K562 (cell line): Measurements from ENCODE around the gene CLK4. TPM values are rescaled to one million over a fixed set of nuclear protein-coding genes. Genes with fewer than 3 reads are reported as not detected.

ENCODE experiments used
- ASH1L ChIP-seq: fragments of 450-650 bp; IDR thresholded peaks from 2 replicates; pipeline ENCODE4 v1.6.1; 2018; ENCODE audit warnings: borderline replicate concordance, mild to moderate bottlenecking, low read depth; ENCODE audit not compliant: partially characterized antibody
- CCAR2 ChIP-seq: fragments of 200-400 bp; formaldehyde crosslinking; IDR thresholded peaks from 2 replicates; pipeline ENCODE4 v1.6.1; 2017; ENCODE audit warnings: mild to moderate bottlenecking, low read depth, low read length
- DPF2 ChIP-seq: fragments of 450-650 bp; IDR thresholded peaks from 2 replicates; pipeline ENCODE4 v1.6.1; 2016
- XRCC3 ChIP-seq: fragments of 450-650 bp; IDR thresholded peaks from 2 replicates; pipeline ENCODE4 v1.6.1; 2017; ENCODE audit warnings: mild to moderate bottlenecking, moderate library complexity
- ZNF165 ChIP-seq: fragments of 250-450 bp; sonication (Bioruptor Pico); IDR thresholded peaks from 2 replicates; pipeline ENCODE4 v1.4.0; 2020; ENCODE audit warnings: borderline replicate concordance
- ZNF354B ChIP-seq: fragments of 250-450 bp; sonication (Bioruptor Pico); IDR thresholded peaks from 2 replicates; pipeline ENCODE4 v1.4.0; 2020
- polyA plus RNA-seq, 8 experiments: library from polyadenylated mRNA; depleted of rRNA in 4 of 8; stranded (reverse) in 5 of 8; unstranded in 3 of 8; fragments of >200 nt; fragmentation: Nextera tagmentation in 2 of 8; fragmentation: Illumina TruSeq in 1 of 8; extraction: Ambion mirVana in 2 of 8; extraction: Trizol in 1 of 8; gene quantifications; 2 replicates each; pipeline versions ENCODE4 v1.2.1 to v1.2.3, GENCODE V29; 2011 to 2014; ENCODE audit warnings: inconsistent platforms in 1 of 8, missing spikeins in 1 of 8
- total RNA-seq, 7 experiments: library from RNA; depleted of rRNA in 6 of 7; stranded (reverse); fragments of >200 nt in 6 of 7; fragmentation: Illumina TruSeq in 2 of 7; extraction: Trizol in 2 of 7; gene quantifications; 2 replicates each; pipeline versions ENCODE4 v1.2.1 to v1.2.3, GENCODE V29; 2011 to 2021; ENCODE audit warnings: low replicate concordance in 1 of 7
- TF ChIP-seq, protein P1 (sequence below), 2 experiments: fragments of 450-650 bp in 1 of 2; sonication (generic) in 1 of 2; formaldehyde crosslinking in 1 of 2; IDR thresholded peaks; 2 replicates each; pipeline versions ENCODE4 v1.7.1 to v1.9.0; 2016 to 2022; ENCODE audit warnings: inconsistent platforms in 1 of 2, mild to moderate bottlenecking in 1 of 2, missing genetic modification reagents in 1 of 2
- TF ChIP-seq, protein P2 (sequence below): fragments of 450-650 bp; IDR thresholded peaks from 2 replicates; pipeline ENCODE4 v1.6.1; 2016; ENCODE audit warnings: mild to moderate bottlenecking

The CLK4 gene
- total and polyA plus RNA-seq, 9 of the 15 experiments (the other 6 are each of a cell fraction or from before 2014, with no cell fraction given), result 10.5 to 23.1 (median 13.9) TPM

DNA sequence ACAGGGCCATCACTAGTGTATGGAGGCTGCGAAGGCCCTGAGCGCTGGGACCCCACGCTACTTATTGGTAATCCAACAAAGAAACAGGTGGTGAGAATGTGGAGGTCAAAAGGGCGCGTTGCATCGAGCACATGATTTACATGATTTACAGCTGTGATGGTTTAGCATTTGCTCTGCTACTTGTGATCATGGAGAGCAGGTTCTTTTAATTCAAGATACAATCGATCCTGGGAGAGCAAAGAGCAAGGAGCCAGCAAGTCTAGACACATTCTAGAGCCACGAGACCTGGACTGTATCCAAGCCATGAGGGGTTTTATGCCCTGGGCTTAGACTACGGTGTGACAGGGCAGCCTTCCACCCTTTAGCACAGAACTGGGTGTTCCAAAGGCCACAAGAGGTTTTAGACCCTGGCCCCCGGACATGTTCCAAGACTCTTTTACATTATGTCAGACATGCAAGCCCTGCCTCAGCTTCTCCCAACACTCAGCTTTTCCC is 47.0 kb upstream of the CLK4 start (continued):
- TF ChIP-seq, protein P1, sequence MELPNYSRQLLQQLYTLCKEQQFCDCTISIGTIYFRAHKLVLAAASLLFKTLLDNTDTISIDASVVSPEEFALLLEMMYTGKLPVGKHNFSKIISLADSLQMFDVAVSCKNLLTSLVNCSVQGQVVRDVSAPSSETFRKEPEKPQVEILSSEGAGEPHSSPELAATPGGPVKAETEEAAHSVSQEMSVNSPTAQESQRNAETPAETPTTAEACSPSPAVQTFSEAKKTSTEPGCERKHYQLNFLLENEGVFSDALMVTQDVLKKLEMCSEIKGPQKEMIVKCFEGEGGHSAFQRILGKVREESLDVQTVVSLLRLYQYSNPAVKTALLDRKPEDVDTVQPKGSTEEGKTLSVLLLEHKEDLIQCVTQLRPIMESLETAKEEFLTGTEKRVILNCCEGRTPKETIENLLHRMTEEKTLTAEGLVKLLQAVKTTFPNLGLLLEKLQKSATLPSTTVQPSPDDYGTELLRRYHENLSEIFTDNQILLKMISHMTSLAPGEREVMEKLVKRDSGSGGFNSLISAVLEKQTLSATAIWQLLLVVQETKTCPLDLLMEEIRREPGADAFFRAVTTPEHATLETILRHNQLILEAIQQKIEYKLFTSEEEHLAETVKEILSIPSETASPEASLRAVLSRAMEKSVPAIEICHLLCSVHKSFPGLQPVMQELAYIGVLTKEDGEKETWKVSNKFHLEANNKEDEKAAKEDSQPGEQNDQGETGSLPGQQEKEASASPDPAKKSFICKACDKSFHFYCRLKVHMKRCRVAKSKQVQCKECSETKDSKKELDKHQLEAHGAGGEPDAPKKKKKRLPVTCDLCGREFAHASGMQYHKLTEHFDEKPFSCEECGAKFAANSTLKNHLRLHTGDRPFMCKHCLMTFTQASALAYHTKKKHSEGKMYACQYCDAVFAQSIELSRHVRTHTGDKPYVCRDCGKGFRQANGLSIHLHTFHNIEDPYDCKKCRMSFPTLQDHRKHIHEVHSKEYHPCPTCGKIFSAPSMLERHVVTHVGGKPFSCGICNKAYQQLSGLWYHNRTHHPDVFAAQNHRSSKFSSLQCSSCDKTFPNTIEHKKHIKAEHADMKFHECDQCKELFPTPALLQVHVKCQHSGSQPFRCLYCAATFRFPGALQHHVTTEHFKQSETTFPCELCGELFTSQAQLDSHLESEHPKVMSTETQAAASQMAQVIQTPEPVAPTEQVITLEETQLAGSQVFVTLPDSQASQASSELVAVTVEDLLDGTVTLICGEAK (IDR thresholded peaks at IDR 0.05), result no peak
- TF ChIP-seq, protein P1 (CRISPR knock-in tag; IDR thresholded peaks at IDR 0.05), result no peak
- TF ChIP-seq ZNF354B (CRISPR knock-in tag) (no peak), CCAR2 (no peak), DPF2 (no peak), XRCC3 (no peak), ZNF165 (CRISPR knock-in tag) (no peak), ASH1L (no peak)
- TF ChIP-seq, protein P2, sequence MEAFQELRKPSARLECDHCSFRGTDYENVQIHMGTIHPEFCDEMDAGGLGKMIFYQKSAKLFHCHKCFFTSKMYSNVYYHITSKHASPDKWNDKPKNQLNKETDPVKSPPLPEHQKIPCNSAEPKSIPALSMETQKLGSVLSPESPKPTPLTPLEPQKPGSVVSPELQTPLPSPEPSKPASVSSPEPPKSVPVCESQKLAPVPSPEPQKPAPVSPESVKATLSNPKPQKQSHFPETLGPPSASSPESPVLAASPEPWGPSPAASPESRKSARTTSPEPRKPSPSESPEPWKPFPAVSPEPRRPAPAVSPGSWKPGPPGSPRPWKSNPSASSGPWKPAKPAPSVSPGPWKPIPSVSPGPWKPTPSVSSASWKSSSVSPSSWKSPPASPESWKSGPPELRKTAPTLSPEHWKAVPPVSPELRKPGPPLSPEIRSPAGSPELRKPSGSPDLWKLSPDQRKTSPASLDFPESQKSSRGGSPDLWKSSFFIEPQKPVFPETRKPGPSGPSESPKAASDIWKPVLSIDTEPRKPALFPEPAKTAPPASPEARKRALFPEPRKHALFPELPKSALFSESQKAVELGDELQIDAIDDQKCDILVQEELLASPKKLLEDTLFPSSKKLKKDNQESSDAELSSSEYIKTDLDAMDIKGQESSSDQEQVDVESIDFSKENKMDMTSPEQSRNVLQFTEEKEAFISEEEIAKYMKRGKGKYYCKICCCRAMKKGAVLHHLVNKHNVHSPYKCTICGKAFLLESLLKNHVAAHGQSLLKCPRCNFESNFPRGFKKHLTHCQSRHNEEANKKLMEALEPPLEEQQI, result no peak
